GM21619 (cell line): ENCODE data around the gene ZC3H18.

Source experiments
- ATAC-seq: cut with Tn5 transposase; IDR thresholded peaks from one replicate; pipeline ENCODE4 v1.9.1; 2021; ENCODE audit not compliant: unreplicated experiment

The ZC3H18 gene

GRCh38 chr16:88619859-88620815 is 49.9 kb downstream of the ZC3H18 start:
- ATAC-seq, result no peak

DNA sequence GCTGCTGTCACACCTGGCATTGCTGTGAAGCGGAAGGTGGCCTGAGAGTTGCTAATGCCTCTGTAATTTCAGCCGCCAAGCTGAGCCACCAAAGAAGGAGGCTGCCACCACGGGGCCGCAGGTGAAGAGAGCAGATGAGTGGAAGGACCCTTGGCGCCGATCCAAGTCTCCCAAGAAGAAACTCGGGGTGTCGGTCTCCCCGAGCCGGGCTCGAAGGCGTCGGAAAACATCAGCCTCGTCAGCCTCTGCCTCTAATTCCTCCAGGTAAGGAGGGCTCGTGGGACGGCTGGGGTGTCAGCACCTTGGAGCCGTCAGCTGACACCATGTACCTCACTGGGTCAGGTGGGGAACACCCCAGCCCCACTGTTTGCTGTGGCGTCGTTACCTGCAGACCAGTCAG is 51.9 kb downstream of the ZC3H18 start:
- ATAC-seq, result no peak

GRCh38 chr16:88622866-88623265 is 52.7 kb downstream of the ZC3H18 start:
- ATAC-seq, result no peak

DNA sequence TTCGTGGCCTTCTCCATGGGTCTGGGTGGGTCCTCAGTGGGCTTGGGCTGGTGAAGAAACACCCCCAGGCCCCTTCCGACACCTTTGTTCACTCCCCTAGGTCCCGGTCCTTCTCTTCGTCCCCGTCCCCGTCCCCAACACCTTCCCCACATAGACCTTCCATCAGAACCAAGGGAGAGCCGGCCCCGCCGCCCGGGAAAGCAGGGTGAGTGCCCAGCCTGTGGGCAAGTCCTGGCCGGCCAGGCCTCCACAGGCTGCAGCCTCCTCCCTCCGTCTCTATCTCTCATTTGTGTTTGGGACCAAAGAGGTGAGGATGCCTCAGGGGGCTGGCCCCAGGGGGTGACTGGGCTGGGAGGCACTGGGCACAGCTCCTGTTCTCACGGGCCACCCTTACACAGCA is 53.7 kb downstream of the ZC3H18 start:
- no peak for ATAC-seq

DNA sequence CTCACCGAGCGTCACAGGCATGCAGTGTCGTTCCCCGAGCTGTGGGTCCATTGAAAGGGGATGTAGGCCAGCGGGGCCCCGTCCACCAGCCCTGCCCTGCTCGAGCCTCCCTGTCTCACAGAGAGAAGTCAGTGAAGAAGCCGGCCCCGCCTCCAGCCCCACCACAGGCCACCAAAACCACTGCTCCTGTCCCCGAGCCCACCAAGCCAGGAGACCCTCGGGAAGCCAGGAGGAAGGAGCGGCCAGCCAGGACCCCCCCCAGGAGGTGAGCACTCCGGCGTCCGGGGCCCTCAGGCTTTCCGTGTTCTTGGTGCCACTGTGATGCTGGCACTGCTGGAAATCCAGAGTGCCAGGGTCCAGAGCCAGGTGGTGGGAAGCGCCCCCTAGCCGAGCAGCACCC is 54.3 kb downstream of the ZC3H18 start:
- ATAC-seq, result no peak

- ATAC-seq, result no peak
Measured at GRCh38 chr16:88624977-88625576, 54.9 kb downstream of the ZC3H18 start.

GRCh38 chr16:88626646-88627045 is 56.4 kb downstream of the ZC3H18 start:
- no peak for ATAC-seq

GRCh38 chr16:88627531-88628411 is 57.6 kb downstream of the ZC3H18 start:
- ATAC-seq, result no peak

DNA sequence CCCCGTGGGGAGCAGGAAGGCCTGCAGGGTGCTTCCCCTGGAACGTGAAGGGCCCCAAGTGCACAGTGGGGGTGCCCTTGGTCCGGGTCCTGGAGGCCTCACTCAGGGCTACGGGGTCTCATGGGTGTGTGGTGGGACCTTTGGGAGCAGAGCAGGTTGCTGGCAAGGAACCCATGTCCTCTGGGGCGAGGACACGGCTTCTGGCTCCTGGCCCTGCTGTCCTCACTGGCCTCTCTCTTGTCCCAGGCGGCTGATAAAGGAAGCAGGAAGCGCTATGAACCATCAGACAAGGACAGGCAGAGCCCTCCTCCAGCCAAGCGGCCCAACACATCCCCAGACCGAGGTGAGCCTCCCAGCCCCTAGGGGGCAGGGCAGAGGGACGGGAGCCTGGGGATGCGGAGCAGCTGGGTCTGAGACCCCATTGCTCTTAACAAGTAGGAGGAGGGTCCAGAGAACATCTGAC is 58.3 kb downstream of the ZC3H18 start:
- no peak for ATAC-seq

DNA sequence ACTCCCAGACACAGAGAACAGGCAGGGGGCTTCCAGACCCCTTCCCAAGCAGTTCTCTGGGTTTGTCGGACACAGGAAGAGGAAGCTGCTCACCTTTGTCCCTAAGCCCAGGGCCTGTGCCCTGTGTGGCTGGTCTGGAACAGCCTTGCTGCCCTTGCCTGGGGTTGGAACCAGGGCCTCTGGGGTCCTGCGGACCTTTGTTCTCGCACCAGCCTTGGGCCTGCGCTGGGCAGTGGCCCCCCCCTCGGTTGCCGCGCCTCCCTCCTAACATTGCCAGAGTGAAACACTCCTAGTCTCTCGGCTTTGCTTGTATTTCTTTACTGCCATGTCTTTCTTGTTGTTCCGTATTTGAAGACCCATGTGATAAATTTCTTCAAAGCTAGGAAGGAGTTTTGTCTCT is 59.6 kb downstream of the ZC3H18 start:
- no peak for ATAC-seq

DNA sequence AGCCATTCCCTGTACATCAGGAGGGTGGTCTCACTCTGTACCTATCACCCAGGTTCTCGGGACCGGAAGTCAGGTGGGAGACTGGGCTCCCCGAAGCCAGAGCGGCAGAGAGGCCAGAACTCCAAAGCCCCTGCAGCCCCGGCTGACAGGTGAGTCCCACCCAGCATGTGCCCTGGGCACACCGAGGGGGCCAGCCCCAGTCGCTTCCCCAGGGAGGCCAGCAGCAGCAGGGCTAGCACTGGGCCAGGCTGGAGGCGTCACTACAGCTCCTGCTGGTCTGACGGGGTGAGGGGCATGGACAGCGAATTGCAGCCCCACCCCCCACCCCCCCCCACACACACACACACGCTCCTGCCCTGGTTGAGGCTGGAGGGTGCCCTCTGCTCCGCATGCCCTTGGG is 60.2 kb downstream of the ZC3H18 start:
- ATAC-seq, result no peak

DNA sequence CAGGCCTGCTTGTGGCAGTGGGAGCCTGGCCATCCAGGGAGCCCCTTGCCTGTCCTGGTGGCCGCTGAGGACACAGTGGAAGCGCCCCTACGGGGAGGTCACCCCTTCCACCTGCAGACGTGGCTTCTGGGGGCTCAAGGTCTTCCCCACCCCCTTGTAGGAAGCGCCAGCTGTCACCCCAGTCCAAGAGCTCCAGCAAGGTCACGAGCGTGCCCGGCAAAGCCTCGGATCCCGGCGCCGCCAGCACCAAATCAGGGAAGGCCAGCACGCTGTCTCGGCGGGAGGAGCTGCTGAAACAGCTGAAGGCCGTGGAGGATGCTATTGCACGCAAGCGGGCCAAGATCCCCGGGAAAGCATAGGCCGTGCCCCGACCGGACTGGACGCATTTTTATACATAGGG is 60.7 kb downstream of the ZC3H18 start:
- no peak for ATAC-seq

- no peak for ATAC-seq
Measured at GRCh38 chr16:88631384-88631783, 61.2 kb downstream of the ZC3H18 start.

- ATAC-seq, result no peak
Measured at GRCh38 chr16:88631920-88632586, 61.9 kb downstream of the ZC3H18 start.

- no peak for ATAC-seq
Measured at GRCh38 chr16:88632587-88632930, 62.4 kb downstream of the ZC3H18 start.

- ATAC-seq, result peak; percentile 33
Measured at GRCh38 chr16:88633684-88634140, 63.5 kb downstream of the ZC3H18 start.

DNA sequence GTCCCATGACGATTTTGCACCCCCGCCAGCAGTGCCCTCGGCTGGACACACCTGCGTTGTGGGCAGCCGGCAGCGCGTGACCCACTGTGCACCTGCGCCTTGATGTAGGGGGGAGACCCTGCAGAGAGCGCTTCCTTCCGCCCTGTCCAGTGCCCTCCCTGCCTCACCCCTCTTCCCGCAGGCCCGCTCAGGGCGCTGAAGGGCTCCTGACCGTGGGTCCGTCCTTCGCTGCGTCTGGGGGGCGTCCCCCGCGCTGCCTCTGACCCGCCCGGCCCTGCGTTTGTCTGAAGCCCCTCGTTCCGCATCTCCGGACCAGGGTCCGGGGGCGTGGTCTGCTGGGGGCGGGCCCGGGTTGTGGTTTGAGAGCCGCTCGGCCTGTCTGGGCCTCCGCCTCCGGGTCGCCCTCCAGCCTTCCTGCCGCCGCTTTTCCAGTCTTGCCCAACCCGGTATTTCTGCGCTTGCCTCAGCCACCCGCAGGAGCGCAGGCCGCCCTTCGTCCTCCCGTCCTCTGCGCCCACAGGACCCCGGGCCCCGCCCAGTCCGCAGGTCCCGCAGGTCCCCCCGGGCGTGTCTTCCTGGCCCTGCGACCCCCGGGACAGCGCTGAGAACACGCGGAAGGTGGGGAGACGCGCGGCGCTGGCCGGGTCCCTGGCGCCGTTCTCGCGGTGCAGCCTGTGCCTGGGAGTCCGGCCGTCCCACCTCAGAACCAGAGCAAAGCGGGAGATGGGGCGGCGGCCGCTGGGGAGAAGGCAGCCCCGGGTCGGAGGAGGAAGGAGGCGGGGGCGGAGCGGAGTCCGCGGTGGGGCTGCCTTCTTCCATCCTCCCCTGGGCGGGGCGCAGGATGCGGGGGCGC is 64.2 kb downstream of the ZC3H18 start:
- ATAC-seq, result peak; percentile 47

- no peak for ATAC-seq
Measured at GRCh38 chr16:88634994-88635670, 64.9 kb downstream of the ZC3H18 start.

DNA sequence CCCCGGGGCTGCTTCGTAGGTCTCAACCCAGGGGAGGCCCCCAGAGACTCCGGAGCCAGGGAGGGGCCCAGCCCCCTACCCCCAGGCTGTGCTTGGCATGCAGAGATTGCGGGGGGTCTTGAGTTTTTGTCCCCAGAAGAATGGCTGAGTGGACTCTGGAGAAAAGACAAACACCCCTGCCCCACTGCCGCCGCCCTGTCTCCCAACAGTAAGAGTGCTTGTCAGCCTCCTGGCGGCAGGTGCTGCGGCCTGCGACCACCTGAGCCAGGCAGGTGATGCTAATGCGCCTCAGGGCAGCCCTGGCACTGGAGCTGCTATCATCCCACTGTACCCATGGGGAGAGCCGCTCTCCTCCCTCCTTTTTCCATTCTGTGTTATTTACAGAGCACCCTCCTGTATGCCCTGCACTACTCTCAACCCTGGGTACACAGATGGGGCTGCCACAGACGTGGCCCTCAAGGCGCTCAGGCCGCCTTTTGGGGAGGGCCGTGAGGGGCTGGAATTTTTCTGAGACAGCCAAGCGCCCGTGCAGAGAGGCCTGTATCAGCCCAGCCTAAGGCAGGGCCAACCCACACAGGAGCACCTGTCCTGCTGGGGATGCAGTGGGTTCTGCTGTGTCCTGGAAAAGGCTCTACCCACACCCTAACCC is 65.6 kb downstream of the ZC3H18 start:
- ATAC-seq, result no peak
